ENCODE measurements around the gene RXFP1.

RXFP1 gene

GRCh38 chr4:158578476-158578875 lies 56.8 kb downstream of the RXFP1 start:
- ChIA-PET POLR2A (no interaction called here), CTCF (interaction anchor here (0.7 kb wide), 1 partner anchor 36 kb away, joined by 3 read pairs; no protein-coding TSS in a partner anchor)
- TF ChIP-seq, protein P1, sequence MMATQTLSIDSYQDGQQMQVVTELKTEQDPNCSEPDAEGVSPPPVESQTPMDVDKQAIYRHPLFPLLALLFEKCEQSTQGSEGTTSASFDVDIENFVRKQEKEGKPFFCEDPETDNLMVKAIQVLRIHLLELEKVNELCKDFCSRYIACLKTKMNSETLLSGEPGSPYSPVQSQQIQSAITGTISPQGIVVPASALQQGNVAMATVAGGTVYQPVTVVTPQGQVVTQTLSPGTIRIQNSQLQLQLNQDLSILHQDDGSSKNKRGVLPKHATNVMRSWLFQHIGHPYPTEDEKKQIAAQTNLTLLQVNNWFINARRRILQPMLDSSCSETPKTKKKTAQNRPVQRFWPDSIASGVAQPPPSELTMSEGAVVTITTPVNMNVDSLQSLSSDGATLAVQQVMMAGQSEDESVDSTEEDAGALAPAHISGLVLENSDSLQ (IDR thresholded peaks at IDR 0.05) = no peak
- no peak for TF ChIP-seq FOXA1 (IDR thresholded peaks at IDR 0.05)
- no peak for TF ChIP-seq ELF4 (IDR thresholded peaks at IDR 0.05)
- TF ChIP-seq CTBP1 (IDR thresholded peaks at IDR 0.05; ENCODE audit: borderline replicate concordance) = no peak
- TF ChIP-seq LEF1 (IDR thresholded peaks at IDR 0.05; ENCODE audit: borderline replicate concordance) = no peak
- no peak for TF ChIP-seq L3MBTL2 (conservative IDR thresholded peaks at IDR 0.05)
- TF ChIP-seq HDGF (IDR thresholded peaks at IDR 0.05; ENCODE audit: borderline replicate concordance) = no peak
- TF ChIP-seq TARDBP (IDR thresholded peaks at IDR 0.05) = no peak
- no peak for TF ChIP-seq NFRKB (IDR thresholded peaks at IDR 0.05)
- no peak for TF ChIP-seq FOXM1 (IDR thresholded peaks at IDR 0.05; ENCODE audit: borderline replicate concordance)
- TF ChIP-seq BHLHE40 (IDR thresholded peaks at IDR 0.05; ENCODE audit: borderline replicate concordance) = no peak
- no peak for TF ChIP-seq SUZ12 (IDR thresholded peaks at IDR 0.05)
- no peak for TF ChIP-seq SP1 (IDR thresholded peaks at IDR 0.05)
- TF ChIP-seq FOXK2 (IDR thresholded peaks at IDR 0.05) = no peak
- TF ChIP-seq ZNF384 (IDR thresholded peaks at IDR 0.05) = no peak
- no peak for TF ChIP-seq ARNT (IDR thresholded peaks at IDR 0.05)
- DNase-seq (ENCODE audit: extremely low spot score) = no peak

DNA sequence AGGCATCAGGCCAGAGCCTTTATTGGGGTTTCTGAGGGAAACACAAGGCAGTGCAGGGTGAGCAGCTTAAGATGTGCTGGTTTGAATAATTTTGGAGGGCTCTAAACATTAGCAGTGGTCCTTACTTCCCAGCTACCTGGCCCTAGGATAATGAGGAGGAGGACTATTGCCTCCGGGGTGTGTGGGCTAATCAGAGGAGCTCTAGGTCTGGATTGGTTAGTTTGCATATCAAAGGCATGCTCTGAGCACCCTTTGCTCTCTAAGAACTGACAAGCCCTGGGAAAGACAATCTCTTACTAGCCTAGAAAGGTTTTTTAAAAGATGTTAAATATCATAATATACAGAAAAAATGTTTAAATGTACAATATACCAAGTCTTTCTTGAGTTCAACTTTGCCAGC lies 58.4 kb downstream of the RXFP1 start:
- CTCF ChIA-PET = no interaction called here
- no peak for TF ChIP-seq LEF1 (IDR thresholded peaks at IDR 0.05; ENCODE audit: borderline replicate concordance)
- TF ChIP-seq SP1 (IDR thresholded peaks at IDR 0.05) = no peak
- no peak for TF ChIP-seq ZNF384 (IDR thresholded peaks at IDR 0.05)
- TF ChIP-seq ARNT (IDR thresholded peaks at IDR 0.05) = no peak
- TF ChIP-seq L3MBTL2 (conservative IDR thresholded peaks at IDR 0.05) = no peak
- TF ChIP-seq FOXM1 (IDR thresholded peaks at IDR 0.05; ENCODE audit: borderline replicate concordance) = no peak
- no peak for TF ChIP-seq ELF4 (IDR thresholded peaks at IDR 0.05)
- no peak for TF ChIP-seq SUZ12 (IDR thresholded peaks at IDR 0.05)
- no peak for TF ChIP-seq FOXK2 (IDR thresholded peaks at IDR 0.05)
- no peak for TF ChIP-seq FOXA1 (IDR thresholded peaks at IDR 0.05)
- no peak for TF ChIP-seq BHLHE40 (IDR thresholded peaks at IDR 0.05; ENCODE audit: borderline replicate concordance)
- TF ChIP-seq CTBP1 (IDR thresholded peaks at IDR 0.05; ENCODE audit: borderline replicate concordance) = no peak
- TF ChIP-seq TARDBP (IDR thresholded peaks at IDR 0.05) = no peak
- DNase-seq (ENCODE audit: extremely low spot score) = no peak
- POLR2A ChIA-PET = no interaction called here

GRCh38 chr4:158581161-158581560 lies 59.5 kb downstream of the RXFP1 start:
- POLR2A ChIA-PET = no interaction called here
- DNase-seq (ENCODE audit: extremely low spot score) = no peak
- TF ChIP-seq BHLHE40 (IDR thresholded peaks at IDR 0.05; ENCODE audit: borderline replicate concordance) = no peak
- TF ChIP-seq HDGF (IDR thresholded peaks at IDR 0.05; ENCODE audit: borderline replicate concordance) = no peak
- no peak for TF ChIP-seq ELF4 (IDR thresholded peaks at IDR 0.05)
- no peak for TF ChIP-seq LEF1 (IDR thresholded peaks at IDR 0.05; ENCODE audit: borderline replicate concordance)
- TF ChIP-seq FOXM1 (IDR thresholded peaks at IDR 0.05; ENCODE audit: borderline replicate concordance) = no peak
- TF ChIP-seq SP1 (IDR thresholded peaks at IDR 0.05) = no peak
- no peak for TF ChIP-seq FOXK2 (IDR thresholded peaks at IDR 0.05)
- no peak for TF ChIP-seq L3MBTL2 (conservative IDR thresholded peaks at IDR 0.05)
- TF ChIP-seq NFRKB (IDR thresholded peaks at IDR 0.05) = no peak
- TF ChIP-seq FOXA1 (IDR thresholded peaks at IDR 0.05) = no peak
- no peak for TF ChIP-seq CTBP1 (IDR thresholded peaks at IDR 0.05; ENCODE audit: borderline replicate concordance)
- no peak for TF ChIP-seq ZNF384 (IDR thresholded peaks at IDR 0.05)
- TF ChIP-seq TARDBP (IDR thresholded peaks at IDR 0.05) = no peak
- TF ChIP-seq SUZ12 (IDR thresholded peaks at IDR 0.05) = no peak
- no peak for TF ChIP-seq ARNT (IDR thresholded peaks at IDR 0.05)
- TF ChIP-seq, protein P1 (IDR thresholded peaks at IDR 0.05) = no peak
- CTCF ChIA-PET = interaction anchor here (0.6 kb wide), 1 partner anchor 36 kb away, joined by 4 read pairs; no protein-coding TSS in a partner anchor

DNA sequence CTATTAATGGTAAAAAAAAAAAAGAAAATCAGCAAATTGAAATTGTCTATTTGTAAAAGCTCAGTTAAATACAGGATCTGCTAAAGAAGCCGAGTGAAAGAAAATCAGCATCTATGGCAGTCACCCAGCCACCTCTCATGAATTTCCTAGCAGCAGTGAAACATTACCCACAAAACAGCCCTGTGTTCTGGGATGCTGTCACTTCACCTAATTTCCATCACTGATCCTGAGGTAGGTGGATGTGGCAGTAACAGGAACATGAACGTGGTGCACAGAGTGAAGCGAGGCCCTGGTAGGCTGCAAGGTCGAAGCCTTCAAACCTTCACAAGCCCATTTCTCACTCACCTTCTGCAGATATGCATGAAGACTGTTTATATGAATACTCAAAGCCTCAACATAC lies 65.2 kb downstream of the RXFP1 start:
- no peak for TF ChIP-seq ELF4 (IDR thresholded peaks at IDR 0.05)
- TF ChIP-seq, protein P1 (IDR thresholded peaks at IDR 0.05) = no peak
- no peak for TF ChIP-seq ARNT (IDR thresholded peaks at IDR 0.05)
- TF ChIP-seq FOXK2 (IDR thresholded peaks at IDR 0.05) = no peak
- no peak for TF ChIP-seq FOXA1 (IDR thresholded peaks at IDR 0.05)
- TF ChIP-seq HDGF (IDR thresholded peaks at IDR 0.05; ENCODE audit: borderline replicate concordance) = no peak
- no peak for TF ChIP-seq SP1 (IDR thresholded peaks at IDR 0.05)
- no peak for TF ChIP-seq LEF1 (IDR thresholded peaks at IDR 0.05; ENCODE audit: borderline replicate concordance)
- no peak for TF ChIP-seq CTBP1 (IDR thresholded peaks at IDR 0.05; ENCODE audit: borderline replicate concordance)
- no peak for TF ChIP-seq BHLHE40 (IDR thresholded peaks at IDR 0.05; ENCODE audit: borderline replicate concordance)
- TF ChIP-seq NFRKB (IDR thresholded peaks at IDR 0.05) = no peak
- no peak for TF ChIP-seq TARDBP (IDR thresholded peaks at IDR 0.05)
- no peak for TF ChIP-seq SUZ12 (IDR thresholded peaks at IDR 0.05)
- no peak for TF ChIP-seq FOXM1 (IDR thresholded peaks at IDR 0.05; ENCODE audit: borderline replicate concordance)
- no peak for TF ChIP-seq L3MBTL2 (conservative IDR thresholded peaks at IDR 0.05)
- TF ChIP-seq ZNF384 (IDR thresholded peaks at IDR 0.05) = no peak
- no peak for DNase-seq (ENCODE audit: extremely low spot score)
- ChIA-PET CTCF (interaction anchor here (0.7 kb wide), 1 partner anchor 125 kb away, joined by 3 read pairs; no protein-coding TSS in a partner anchor), POLR2A (no interaction called here)

GRCh38 chr4:158588285-158588684 lies 66.6 kb downstream of the RXFP1 start:
- POLR2A ChIA-PET = no interaction called here
- DNase-seq (ENCODE audit: extremely low spot score) = no peak
- no peak for TF ChIP-seq LEF1 (IDR thresholded peaks at IDR 0.05; ENCODE audit: borderline replicate concordance)
- CTCF ChIA-PET = interaction anchor here (0.8 kb wide), 1 partner anchor 16 kb away, joined by 4 read pairs; no protein-coding TSS in a partner anchor

DNA sequence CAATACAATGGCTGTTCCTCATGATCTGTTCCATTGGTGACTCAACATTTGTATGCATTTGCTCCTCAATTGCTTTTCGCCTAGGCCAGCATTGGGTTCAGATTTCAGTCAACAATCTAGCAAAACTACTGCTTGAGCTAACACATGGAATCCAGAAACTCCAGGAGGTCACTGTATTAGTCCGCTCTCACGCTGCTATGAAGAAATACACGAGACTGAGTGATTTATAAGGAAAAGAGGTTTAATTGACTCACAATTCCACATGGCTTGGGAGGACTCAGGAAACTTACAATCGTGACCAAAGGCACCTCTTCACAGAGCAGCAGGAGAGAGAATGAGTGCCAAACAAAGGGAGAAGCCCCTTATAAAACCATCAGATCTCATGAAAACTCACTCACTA lies 67.1 kb downstream of the RXFP1 start:
- CTCF ChIA-PET = interaction anchor here (0.7 to 0.8 kb wide), 2 partner anchors 15 to 42 kb away, joined by 4 read pairs; no protein-coding TSS in a partner anchor
- DNase-seq (ENCODE audit: extremely low spot score) = no peak
- TF ChIP-seq ZNF384 (IDR thresholded peaks at IDR 0.05) = no peak
- TF ChIP-seq HDGF (IDR thresholded peaks at IDR 0.05; ENCODE audit: borderline replicate concordance) = no peak
- no peak for TF ChIP-seq FOXK2 (IDR thresholded peaks at IDR 0.05)
- TF ChIP-seq, protein P1 (IDR thresholded peaks at IDR 0.05) = no peak
- no peak for TF ChIP-seq ELF4 (IDR thresholded peaks at IDR 0.05)
- TF ChIP-seq ARNT (IDR thresholded peaks at IDR 0.05) = no peak
- TF ChIP-seq SUZ12 (IDR thresholded peaks at IDR 0.05) = no peak
- no peak for TF ChIP-seq BHLHE40 (IDR thresholded peaks at IDR 0.05; ENCODE audit: borderline replicate concordance)
- no peak for TF ChIP-seq TARDBP (IDR thresholded peaks at IDR 0.05)
- POLR2A ChIA-PET = no interaction called here

Data from HEK293T (cell line).